HG02884 (cell line): ENCODE results near the gene RAP2A.

Source experiments
- ATAC-seq: cut with Tn5 transposase; IDR thresholded peaks from one replicate; pipeline ENCODE4 v1.9.1; 2021; ENCODE audit warnings: mild to moderate bottlenecking, moderate library complexity; ENCODE audit not compliant: unreplicated experiment

The RAP2A gene

DNA sequence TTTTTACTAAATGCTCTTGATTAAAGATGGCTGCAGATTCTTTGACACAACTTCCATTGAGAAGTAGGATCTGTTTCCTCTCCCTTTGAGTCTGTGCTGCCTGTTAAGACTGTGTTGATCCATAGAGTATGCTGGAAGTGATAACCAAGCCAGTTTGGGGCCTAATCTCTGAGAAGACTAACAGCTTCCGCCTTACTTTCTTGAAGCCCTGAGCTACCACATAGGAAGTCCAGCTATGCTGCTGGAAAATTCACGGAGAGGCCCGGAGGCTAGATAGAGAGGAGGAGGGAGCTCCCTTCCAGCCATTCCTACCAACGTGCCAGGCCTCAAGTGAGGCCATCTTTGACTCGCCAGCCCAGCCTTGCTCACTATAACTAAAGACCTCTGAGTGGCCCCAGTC is 12.5 kb downstream of the RAP2A start:
- no peak for ATAC-seq

GRCh38 chr13:97448503-97449251 is 14.7 kb downstream of the RAP2A start:
- ATAC-seq: no peak

- ATAC-seq: no peak
These were observed 20.7 kb downstream of the RAP2A start for GRCh38 chr13:97454699-97455098.

DNA sequence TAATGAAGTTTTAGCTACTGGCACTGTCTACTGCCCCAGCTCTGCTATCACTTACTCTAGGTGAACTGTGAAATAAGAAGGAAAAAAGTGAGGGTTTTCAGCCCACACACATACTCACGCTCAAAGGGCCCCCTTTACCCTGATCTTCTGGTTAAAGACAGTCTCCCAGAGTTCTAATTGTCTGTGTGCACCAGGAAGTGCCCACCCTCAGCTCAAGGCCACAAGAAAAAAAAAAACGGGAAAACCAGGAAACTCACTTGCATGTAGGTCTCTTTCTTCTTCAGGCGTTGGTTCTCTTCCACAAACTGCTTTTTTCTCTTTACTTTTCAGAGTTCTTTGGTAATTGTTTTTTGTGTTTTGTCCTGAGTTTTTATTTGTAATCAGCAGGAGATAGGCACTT is 22.1 kb downstream of the RAP2A start:
- ATAC-seq: no peak

DNA sequence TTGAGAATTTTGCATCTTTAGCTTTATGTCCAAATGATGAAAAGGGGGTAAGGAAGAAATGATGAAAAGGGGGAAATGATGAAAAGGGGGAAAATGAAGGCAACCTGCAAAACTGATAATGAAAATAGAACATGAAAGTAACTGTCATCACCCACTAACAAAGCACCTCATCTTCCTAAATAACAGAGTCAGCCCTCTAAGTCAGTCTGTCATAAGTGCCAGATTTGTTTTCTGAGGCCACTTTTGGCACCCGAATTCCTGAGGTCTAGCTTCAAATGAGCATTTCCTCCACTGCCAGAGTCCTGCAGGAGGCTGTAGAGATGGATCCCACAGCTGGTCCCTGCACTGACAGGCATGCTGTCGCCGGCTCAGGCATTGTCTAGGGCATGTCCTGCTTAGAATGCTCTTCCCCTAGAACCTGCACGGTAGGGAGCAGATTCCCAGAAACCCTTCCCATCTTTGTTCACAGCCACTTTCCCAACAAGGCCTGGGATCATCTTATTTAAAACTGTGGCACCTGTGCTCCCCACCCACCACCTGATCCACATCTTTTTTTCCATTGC is 25.3 kb downstream of the RAP2A start:
- no peak for ATAC-seq

DNA sequence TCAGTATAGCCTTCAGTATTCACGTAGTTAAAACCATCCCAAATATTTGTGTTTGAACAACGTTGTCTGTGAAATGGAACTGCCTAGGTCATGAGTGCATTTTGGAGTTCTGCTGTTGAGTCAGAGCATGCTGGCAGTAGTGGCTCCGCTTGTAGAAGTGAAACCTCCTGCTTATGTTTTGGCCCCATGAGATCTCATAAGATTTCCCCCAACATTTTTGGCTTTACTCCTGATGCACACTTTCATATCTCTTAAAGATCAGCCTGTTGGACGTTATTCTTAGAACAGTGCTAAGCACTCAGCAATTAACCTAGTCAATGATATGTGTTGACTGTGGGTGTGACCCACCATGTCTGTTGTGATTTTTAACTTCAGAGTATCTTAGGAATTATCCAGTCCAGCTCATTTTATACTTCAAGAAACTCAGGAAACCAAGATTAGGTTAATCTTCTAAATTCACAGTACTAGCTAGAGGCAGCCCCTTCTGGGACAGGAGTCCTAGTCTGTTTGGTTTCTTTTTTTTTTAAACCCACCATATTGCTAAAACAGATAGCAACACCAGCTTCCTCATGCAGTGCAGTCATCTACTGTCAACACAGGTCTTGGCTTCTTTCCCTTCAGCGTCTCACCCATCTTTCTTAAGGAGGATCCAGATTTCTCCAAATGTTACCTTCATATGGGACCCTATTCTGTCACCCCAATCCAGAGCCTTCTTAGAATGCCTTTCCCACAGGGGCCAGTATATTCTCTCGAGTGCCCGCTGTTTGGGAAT is 26.2 kb downstream of the RAP2A start:
- ATAC-seq: peak; percentile 94

DNA sequence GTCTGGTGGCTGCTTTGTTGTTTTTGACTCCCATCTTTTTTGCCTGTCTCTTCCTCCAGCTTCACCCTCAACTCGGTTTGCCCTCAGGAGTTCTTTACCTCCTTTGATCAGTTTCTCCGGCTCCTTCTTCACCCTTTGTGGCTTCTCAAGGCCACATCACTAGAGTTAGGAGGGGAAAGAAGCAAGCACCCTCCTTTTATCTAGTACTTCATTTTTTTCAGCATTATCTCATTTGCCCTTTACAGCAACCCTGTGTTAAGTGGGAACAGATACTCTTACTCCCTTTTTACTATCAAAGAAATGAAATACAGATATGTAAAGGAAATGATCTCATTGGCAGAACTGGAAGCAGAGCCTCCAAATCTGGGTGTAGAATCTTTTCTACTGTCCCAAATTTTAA is 26.9 kb downstream of the RAP2A start:
- no peak for ATAC-seq

DNA sequence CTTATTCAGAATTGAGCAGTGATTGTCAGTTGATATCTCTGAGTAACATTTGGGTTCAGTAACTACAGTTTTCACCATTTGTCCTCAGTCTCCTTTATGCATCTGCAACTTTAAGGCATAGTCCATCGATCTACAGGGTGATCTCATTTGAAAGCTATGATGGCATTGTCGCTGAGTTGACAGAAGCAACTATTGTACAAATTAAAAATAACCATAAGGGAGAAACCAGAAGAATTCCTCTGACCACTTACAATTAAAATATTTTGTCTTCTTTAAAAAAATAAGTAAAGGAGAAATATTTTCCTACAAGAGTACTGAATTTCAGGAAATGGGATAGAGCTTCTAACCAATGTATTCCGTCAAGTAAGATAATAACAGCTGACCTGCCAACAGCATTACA is 30.6 kb downstream of the RAP2A start:
- no peak for ATAC-seq

DNA sequence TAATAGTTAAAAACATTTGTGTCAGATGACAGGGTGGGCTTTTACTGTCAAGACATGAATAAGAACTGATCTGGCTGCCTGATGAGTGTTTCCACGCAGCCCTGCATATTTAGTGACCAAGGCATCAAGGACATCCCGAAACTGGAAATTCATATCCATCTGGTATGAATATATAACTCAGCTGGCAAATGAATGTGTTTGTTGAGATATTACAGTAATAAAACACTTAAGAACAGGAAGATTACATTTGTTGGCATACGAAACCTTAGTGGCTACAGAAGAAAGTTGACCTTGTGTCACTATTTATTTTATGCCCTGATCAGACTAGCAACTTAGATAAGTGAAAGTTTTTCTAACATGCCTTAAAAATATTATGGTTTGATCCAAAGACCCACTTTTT is 32.8 kb downstream of the RAP2A start:
- no peak for ATAC-seq

DNA sequence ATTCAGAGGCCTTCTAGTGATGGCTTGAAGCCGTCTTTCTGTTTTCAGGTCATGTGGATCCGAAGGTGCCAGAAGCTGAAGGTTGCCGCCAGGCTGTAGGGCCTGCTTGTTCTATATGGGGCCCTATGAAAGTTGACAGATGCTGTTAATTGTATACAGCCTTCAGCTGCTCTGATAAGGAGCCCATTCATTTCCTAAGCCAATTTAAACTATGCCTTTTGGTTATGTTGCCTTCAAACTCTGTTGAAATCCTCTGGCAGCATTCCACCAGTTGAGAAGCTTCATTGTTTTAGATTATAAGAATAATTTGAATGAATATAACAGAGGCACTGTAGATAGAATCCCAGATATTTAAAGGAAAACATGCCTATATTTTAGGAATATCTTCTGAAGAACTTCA is 34.4 kb downstream of the RAP2A start:
- ATAC-seq: no peak

DNA sequence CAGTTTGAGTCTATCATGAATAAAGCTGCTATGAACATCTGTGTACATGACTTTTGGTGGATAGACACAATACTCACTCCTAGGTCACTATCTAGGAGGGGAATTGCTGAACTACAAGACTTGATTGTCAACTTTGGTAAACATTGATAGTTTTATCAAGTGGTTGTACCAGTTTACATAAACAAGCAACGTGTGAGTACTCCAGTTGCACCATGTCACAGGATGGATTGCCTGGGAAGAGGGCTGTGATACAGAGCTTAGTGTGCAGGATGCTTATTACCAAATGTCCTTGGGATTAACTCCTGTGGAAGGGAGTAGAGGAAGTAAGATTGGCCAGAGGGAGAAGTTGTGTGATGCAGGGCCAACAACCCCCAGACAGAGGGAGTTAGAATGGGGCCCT is 37.7 kb downstream of the RAP2A start:
- no peak for ATAC-seq

DNA sequence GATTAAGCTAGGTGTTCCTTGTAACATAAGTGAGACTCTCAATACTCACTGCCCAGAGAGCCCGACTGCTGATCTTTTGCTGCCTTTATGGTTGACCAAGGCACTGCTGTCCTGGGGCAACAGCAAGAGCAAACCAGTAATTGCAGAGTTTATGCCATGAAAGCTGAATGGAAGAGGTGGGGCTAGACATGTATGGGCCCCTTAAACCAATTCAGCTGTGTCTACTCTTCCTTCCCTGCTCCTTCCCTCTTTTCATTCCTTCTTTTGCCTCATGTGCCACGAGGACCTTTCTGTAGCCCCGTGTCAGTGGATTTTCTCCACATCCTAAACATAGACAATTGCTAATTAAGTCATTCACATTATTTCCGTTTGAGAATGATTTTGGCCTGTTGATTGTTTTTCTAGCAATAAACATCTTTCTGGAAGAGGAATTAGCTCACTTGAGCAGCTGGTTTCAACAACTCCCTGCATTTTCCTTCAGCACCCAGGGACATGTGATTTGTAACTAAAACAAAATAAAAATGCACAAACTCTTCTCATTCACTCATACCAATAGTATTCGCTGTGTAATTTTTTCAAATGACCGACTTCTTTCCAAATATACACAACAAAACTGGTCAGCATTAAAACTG is 40.5 kb downstream of the RAP2A start:
- ATAC-seq: no peak

DNA sequence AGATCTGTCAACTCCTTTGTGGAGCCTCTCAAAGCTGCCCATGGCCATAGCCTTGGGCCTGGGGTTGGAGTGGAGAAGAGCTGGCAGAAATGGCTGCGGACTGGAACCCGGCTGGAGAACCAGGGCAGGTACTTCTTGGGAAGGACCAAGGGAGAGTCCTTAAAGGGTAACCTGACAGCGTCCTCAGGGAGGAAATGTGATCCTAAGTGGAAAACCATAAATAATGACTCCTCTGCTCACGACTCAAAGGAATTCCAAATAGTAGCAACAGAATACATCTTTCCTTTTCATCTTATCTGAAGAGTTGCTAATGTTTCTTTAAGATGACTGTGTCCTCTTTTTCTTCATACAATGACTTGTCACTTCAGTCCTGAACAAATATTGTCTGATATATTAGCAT is 41.0 kb downstream of the RAP2A start:
- ATAC-seq: no peak

DNA sequence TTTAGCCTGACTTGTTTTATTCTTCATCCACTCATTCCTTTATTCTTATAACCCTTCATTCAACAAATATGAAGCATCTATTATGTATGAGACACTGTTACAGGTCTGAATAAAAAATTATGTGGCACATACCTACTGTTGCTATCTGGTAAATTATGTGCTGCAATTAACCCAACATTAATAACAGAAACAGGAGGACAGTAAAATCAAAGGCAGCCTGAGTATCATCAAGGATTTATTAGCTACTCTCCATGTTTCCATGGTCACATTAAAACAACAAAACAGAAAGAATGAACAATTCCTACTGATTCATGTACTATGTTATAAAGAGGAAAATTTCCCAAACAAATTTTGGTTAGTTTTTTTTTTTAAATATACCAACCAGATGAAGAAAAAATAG is 43.9 kb downstream of the RAP2A start:
- no peak for ATAC-seq

- ATAC-seq: no peak
These were observed 44.3 kb downstream of the RAP2A start for GRCh38 chr13:97478247-97478646.

- ATAC-seq: no peak
These were observed 49.5 kb downstream of the RAP2A start for GRCh38 chr13:97483465-97483864.

GRCh38 chr13:97484301-97484700 is 50.3 kb downstream of the RAP2A start:
- no peak for ATAC-seq

DNA sequence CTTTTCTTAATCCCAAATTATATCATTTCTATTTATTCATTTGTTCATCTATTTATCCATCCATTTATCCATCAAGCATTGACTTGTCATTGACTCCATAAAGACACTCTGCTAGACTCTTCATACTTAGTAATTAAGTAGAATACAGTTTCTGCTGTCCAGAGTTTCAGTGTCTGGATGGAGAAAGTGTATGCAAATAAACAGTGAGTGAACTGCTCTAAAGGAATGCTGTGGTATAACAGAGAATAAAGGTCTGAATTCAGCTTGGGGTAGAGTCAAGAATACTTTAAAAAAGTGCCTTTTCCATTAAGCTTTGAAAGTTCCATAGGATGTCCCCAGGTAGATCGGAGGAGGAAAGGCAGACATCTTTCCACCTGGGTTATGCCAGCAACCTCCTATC is 51.4 kb downstream of the RAP2A start:
- no peak for ATAC-seq

DNA sequence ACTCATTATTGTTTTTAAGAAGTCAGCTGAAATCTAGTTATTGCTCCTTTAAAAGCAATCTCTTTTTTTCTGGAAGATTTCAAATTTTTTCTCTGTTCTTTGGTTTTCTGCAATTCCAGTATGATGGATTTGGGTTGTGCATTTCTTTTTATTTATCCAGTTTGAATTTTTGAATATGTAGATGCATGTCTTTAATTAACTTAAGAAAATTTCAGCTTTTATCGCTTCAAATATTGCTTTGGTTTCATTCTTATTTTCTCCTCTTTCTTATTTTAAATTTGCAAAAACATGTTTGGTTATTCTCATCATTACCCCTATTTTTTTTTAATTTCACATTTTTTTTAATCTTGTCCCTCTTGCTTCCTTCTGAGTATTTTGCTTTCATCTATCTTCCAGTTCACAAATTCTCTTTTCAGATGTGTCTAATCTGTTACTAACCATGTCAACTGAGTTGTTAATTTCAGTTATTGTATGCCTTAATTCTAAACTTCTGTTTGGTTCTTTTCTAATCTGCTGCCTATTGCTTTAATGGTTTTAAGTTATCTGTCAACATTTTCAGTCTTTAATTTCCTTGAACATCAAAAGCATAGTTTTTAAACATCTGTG is 56.8 kb downstream of the RAP2A start:
- ATAC-seq: no peak

- no peak for ATAC-seq
These were observed 57.5 kb downstream of the RAP2A start for GRCh38 chr13:97491452-97491851.

- no peak for ATAC-seq
These were observed 58.3 kb downstream of the RAP2A start for GRCh38 chr13:97492257-97492656.
